HEK293T (cell line): ENCODE measurements around the gene DHRSX.

Experiments used
- ARNT ChIP-seq: fragments of 450-650 bp; IDR thresholded peaks from 2 replicates; pipeline ENCODE4 v1.6.1; 2017; ENCODE audit warnings: mild to moderate bottlenecking
- BHLHE40 ChIP-seq: fragments of 450-650 bp; IDR thresholded peaks from 2 replicates; pipeline ENCODE4 v1.6.1; 2016; ENCODE audit warnings: mild to moderate bottlenecking, moderate library complexity, borderline replicate concordance
- CTBP1 ChIP-seq: fragments of 450-650 bp; IDR thresholded peaks from 2 replicates; pipeline ENCODE4 v1.6.1; 2016; ENCODE audit warnings: borderline replicate concordance
- ELF4 ChIP-seq: fragments of 450-650 bp; IDR thresholded peaks from 2 replicates; pipeline ENCODE4 v1.6.1; 2017; ENCODE audit warnings: antibody characterized with exemption
- FOXA1 ChIP-seq: fragments of 450-650 bp; IDR thresholded peaks from 2 replicates; pipeline ENCODE4 v1.6.1; 2016; ENCODE audit warnings: mild to moderate bottlenecking
- FOXK2 ChIP-seq: fragments of 450-650 bp; IDR thresholded peaks from 2 replicates; pipeline ENCODE4 v1.6.1; 2016; ENCODE audit warnings: mild to moderate bottlenecking
- FOXM1 ChIP-seq: fragments of 450-650 bp; IDR thresholded peaks from 2 replicates; pipeline ENCODE4 v1.6.1; 2017; ENCODE audit warnings: mild to moderate bottlenecking, borderline replicate concordance
- LEF1 ChIP-seq: fragments of 450-650 bp; IDR thresholded peaks from 2 replicates; pipeline ENCODE4 v1.6.1; 2017; ENCODE audit warnings: mild to moderate bottlenecking, borderline replicate concordance
- NFRKB ChIP-seq: fragments of 450-650 bp; IDR thresholded peaks from 2 replicates; pipeline ENCODE4 v1.6.1; 2016; ENCODE audit warnings: mild to moderate bottlenecking, moderate library complexity
- PKNOX1 ChIP-seq: fragments of 450-650 bp; IDR thresholded peaks from 2 replicates; pipeline ENCODE4 v1.6.1; 2016
- SP1 ChIP-seq: fragments of 450-650 bp; IDR thresholded peaks from 2 replicates; pipeline ENCODE4 v1.6.1; 2017
- SUZ12 ChIP-seq: fragments of 450-650 bp; IDR thresholded peaks from 2 replicates; pipeline ENCODE4 v1.6.1; 2016; ENCODE audit warnings: mild to moderate bottlenecking
- TARDBP ChIP-seq: fragments of 450-650 bp; IDR thresholded peaks from 2 replicates; pipeline ENCODE4 v1.6.1; 2016
- ZNF384 ChIP-seq: fragments of 450-650 bp; IDR thresholded peaks from 2 replicates; pipeline ENCODE4 v1.6.1; 2016

GRCh38 chrX:2311501-2311900, 189.3 kb downstream of the DHRSX start:
- TF ChIP-seq BHLHE40 = no peak
- no peak for TF ChIP-seq ZNF384
- no peak for TF ChIP-seq TARDBP
- TF ChIP-seq PKNOX1 = no peak
- no peak for TF ChIP-seq CTBP1
- no peak for TF ChIP-seq SUZ12
- no peak for TF ChIP-seq ARNT
- TF ChIP-seq FOXA1 = no peak
- no peak for TF ChIP-seq LEF1
- TF ChIP-seq FOXM1 = no peak
- no peak for TF ChIP-seq FOXK2
- no peak for TF ChIP-seq SP1
- TF ChIP-seq ELF4 = no peak
- TF ChIP-seq NFRKB = no peak
